Large intestine (tissue), 3 donors: Measurements from ENCODE around the gene FAM13C. TPM values are rescaled to one million over a fixed set of nuclear protein-coding genes. Genes with fewer than 3 reads are reported as not detected.

Experiments
- DNase-seq, 2 donors: peaks; one replicate each; pipeline versions ENCODE4 v3.0.0 to v3.0.0-alpha.2; 2013
- H3K27ac ChIP-seq: one replicate; pipeline ENCODE4 v1.5.1; 2013; ENCODE audit warnings: low read length
- H3K27me3 ChIP-seq: 2 replicates; pipeline ENCODE4 v1.6.1; 2013; ENCODE audit warnings: low read length; ENCODE audit not compliant: control insufficient read depth, insufficient read depth
- H3K36me3 ChIP-seq: 2 replicates; pipeline ENCODE4 v1.6.1; 2013; ENCODE audit warnings: low read length; ENCODE audit not compliant: control insufficient read depth, insufficient read depth
- H3K4me1 ChIP-seq: one replicate; pipeline ENCODE4 v1.6.1; 2013; ENCODE audit warnings: low read length; ENCODE audit not compliant: control insufficient read depth, insufficient read depth
- H3K4me3 ChIP-seq: one replicate; pipeline ENCODE4 v1.5.1; 2013; ENCODE audit warnings: low read length
- H3K9me3 ChIP-seq: one replicate; pipeline ENCODE4 v1.6.1; 2013; ENCODE audit warnings: mild to moderate bottlenecking, low read depth, low read length, moderate library complexity; ENCODE audit not compliant: control insufficient read depth
- WGBS: methylation state at CpG from one replicate; pipeline ENCODE4 v1.1.5; 2013; ENCODE audit warnings: low lambda C conversion rate; ENCODE audit not compliant: insufficient coverage; 5-methylcytosine and 5-hydroxymethylcytosine counted together
- polyA plus RNA-seq: library from polyadenylated mRNA; unstranded; fragments of 120-200 nt; gene quantifications from one replicate; pipeline ENCODE4 v1.2.1, GENCODE V29; 2013

Gene FAM13C
- polyA plus RNA-seq, 1 donor, result 5.7 TPM

DNA sequence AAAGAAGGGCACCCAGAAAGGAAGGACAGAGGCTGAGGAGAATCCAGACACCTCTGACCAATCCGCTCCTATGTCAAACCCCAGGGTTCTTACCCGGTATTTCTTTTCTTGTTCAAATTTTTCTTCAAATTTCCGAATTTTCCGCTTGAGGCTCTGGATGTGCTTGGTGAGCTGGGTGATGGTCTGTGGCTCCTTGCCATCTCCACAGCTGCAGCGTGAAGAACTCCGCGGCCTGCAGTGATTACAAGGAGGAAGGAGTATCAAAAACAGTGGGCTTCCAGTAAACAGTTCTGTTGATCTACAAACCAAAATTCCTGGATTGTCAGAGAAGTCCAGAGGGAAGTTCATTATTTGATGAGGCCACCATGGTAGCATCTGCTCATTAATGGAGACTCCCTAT is 93.9 kb downstream of the FAM13C start:
- Histone ChIP-seq H3K4me1 (no peaks in the 10 kb centered on the region), H3K27ac (no peak overlapping the region)
- 95% methylated on average over 3 of the region's 7 CpGs for WGBS

DNA sequence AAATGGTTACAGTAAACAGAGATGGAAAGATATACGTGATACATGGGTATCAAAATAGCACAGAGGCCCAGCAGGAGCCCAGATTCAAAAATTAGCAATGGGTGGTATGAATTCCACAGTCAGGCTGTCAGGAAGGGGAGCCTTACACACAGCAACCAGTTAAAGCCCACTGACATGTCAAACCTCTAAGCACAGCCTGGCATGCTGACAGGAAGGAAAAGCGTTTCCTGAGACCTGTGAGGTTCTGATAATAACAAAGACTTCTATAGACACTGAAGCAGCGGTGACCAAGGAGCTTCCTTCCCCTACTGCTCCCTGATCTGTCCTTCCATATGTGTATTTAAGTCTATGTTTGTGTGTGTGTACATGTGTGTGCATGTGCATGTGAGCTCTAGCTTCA is 96.0 kb downstream of the FAM13C start:
- H3K36me3 ChIP-seq, result peaks cover 3% of the 10 kb centered on the region
- H3K4me3 ChIP-seq, result no peak overlapping the region
- no peak overlapping the region for H3K27ac ChIP-seq
- H3K4me1 ChIP-seq, result no peaks in the 10 kb centered on the region
- WGBS, result 71% methylated on average over 1 of the region's 3 CpGs
- no peak for DNase-seq
- H3K27me3 ChIP-seq, result no peaks in the 10 kb centered on the region
- no peaks in the 10 kb centered on the region for H3K9me3 ChIP-seq

More for the DNA sequence above, 93.9 kb downstream of the FAM13C start:
- H3K9me3 ChIP-seq, result no peaks in the 10 kb centered on the region
- no peak for DNase-seq
- H3K27me3 ChIP-seq, result no peaks in the 10 kb centered on the region
- no peak overlapping the region for H3K4me3 ChIP-seq
- H3K36me3 ChIP-seq, result no peaks in the 10 kb centered on the region

DNA sequence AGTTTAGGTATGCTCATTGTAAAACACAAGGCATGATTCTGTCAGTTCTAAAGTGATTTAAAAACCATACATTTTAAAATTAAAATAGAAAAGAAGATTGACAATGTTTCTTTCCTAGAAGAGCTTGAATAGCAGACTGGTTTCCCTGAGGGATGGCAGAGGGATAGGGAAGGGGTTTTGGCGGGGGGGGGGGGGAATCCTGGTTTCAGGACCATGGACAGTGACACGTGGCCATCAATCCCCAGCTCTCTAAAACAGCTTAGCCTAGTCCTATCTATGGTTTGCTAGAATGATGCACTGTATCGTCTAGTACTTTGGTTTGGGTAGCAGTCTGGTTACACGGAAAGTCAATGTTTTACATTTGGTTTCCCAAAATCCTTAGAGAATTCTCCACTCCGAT is 97.2 kb downstream of the FAM13C start:
- no peak for DNase-seq
- WGBS, result 70% methylated on average over 2 of the region's 5 CpGs
- H3K9me3 ChIP-seq, result no peaks in the 10 kb centered on the region
- H3K36me3 ChIP-seq, result peaks cover 3% of the 10 kb centered on the region
- H3K4me3 ChIP-seq, result no peak overlapping the region
- H3K27me3 ChIP-seq, result no peaks in the 10 kb centered on the region
- H3K27ac ChIP-seq, result no peak overlapping the region
- no peaks in the 10 kb centered on the region for H3K4me1 ChIP-seq

DNA sequence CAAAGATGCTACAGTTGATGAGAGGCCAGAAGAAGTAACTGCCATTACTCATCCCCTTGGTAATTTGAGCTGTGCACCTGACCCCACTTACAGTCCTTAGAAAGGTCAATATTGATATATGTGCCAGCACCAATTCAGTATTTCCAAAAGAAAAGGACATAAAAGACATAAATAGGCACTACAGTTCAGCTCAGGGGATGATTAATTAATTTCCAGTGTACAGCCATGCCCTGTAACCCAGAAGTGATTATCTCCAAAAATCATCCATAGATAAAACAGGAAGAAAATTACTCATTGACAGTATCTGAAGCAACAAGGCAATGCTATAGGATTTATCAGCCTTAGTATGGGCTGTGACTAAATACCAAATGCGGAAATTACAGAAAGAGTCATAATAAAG is 103.5 kb downstream of the FAM13C start:
- H3K9me3 ChIP-seq, result no peaks in the 10 kb centered on the region
- no peaks in the 10 kb centered on the region for H3K27me3 ChIP-seq
- peaks cover 3% of the 10 kb centered on the region for H3K36me3 ChIP-seq
- H3K4me3 ChIP-seq, result no peak overlapping the region
- no CpG with 5 or more reads among the region's 1 CpG for whole genome bisulfite sequencing
- H3K27ac ChIP-seq, result no peak overlapping the region
- no peak for DNase-seq
- no peaks in the 10 kb centered on the region for H3K4me1 ChIP-seq

DNA sequence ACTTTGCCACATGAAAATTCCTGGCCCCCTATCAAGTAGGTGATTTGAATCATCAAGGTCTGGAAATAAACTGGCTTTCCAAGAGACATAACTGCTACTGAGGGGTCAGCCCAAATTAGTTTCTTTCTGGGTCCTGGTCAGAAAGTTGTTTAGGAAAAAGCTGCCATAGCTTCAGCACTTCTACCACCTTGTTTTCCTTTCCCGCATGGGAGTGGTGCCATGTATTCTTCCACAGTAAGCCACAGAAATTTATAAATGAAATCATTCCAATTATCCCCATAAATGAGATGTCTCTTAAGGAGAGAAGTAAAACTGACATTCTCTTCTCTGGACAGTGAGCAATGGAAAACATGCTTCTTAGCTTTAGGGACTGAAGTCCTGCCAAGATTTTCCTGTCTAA is 105.1 kb downstream of the FAM13C start:
- no peak overlapping the region for H3K27ac ChIP-seq
- no peak for DNase-seq
- H3K27me3 ChIP-seq, result no peaks in the 10 kb centered on the region
- no peaks in the 10 kb centered on the region for H3K9me3 ChIP-seq
- H3K4me3 ChIP-seq, result no peak overlapping the region
- H3K36me3 ChIP-seq, result peaks cover 7% of the 10 kb centered on the region
- no peaks in the 10 kb centered on the region for H3K4me1 ChIP-seq
- no CpG with 5 or more reads among the region's 1 CpG for WGBS

DNA sequence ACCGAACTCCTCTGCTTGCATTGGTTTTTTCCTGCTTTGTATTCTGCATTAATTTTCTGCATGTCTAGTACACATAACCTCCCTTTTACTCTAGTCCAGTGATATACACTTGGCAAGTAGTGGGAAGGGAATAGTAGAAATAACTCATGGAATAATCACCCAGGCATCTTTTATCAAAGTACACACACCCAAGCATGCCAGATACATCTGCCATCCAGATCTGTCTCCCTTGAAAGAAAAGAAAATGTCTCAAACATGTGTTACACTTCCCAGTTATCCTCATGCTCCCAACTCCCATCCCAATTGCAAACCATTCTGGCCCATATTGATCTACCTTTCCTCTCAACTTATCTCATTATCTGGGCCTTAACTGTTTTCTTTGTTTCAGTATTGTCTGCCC is 106.9 kb downstream of the FAM13C start:
- DNase-seq, result no peak
- no peaks in the 10 kb centered on the region for H3K9me3 ChIP-seq
- peaks cover 16% of the 10 kb centered on the region for H3K36me3 ChIP-seq
- H3K27ac ChIP-seq, result no peak overlapping the region
- WGBS, result 100% methylated on average over 1 of the region's 1 CpG
- H3K4me1 ChIP-seq, result no peaks in the 10 kb centered on the region
- H3K27me3 ChIP-seq, result no peaks in the 10 kb centered on the region
- no peak overlapping the region for H3K4me3 ChIP-seq

DNA sequence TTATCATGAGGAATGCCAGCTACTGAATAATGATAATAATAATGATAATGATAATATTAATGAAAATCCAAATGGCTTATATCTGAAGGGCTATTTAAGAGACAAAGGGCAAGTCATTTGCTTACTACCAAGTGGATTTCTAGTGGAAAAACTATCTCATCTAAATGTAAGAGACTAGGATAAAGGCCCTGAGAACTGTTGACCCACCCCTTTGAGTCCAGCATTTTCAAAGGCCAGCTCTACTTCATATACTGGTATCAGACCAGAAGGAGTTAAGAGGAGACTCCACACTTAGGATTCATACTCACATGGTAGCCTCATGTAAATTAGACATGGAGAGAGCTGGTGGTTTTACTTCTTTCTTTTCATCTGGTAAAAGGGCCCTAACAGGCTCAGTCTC is 109.9 kb downstream of the FAM13C start:
- H3K9me3 ChIP-seq, result no peaks in the 10 kb centered on the region
- DNase-seq, result no peak
- no peak overlapping the region for H3K4me3 ChIP-seq
- no peaks in the 10 kb centered on the region for H3K27me3 ChIP-seq
- no peak overlapping the region for H3K27ac ChIP-seq
- no peaks in the 10 kb centered on the region for H3K4me1 ChIP-seq
- peaks cover 23% of the 10 kb centered on the region for H3K36me3 ChIP-seq

DNA sequence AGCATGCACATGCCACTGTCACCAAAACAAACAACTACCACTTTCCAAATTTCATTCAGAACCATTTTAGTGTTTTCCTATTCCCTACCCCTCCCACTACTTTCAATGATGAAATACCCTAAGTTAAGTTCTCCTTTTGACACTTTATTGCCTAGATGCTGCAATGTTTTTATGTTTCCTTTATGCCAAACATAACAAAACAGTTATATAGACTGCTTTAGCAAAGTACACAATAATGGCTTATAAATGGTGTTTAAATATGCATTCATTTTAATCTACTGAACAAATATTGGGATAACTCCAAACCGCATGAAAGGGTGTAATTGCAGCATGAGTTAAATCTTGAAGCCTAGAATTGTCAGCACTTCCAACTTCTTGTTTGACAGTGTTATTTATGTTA is 116.7 kb downstream of the FAM13C start:
- no peak overlapping the region for H3K4me3 ChIP-seq
- WGBS, result 67% methylated on average over 1 of the region's 1 CpG
- H3K27me3 ChIP-seq, result no peaks in the 10 kb centered on the region
- H3K4me1 ChIP-seq, result no peaks in the 10 kb centered on the region
- DNase-seq, result no peak
- peaks cover 18% of the 10 kb centered on the region for H3K36me3 ChIP-seq
- H3K9me3 ChIP-seq, result no peaks in the 10 kb centered on the region
- no peak overlapping the region for H3K27ac ChIP-seq

DNA sequence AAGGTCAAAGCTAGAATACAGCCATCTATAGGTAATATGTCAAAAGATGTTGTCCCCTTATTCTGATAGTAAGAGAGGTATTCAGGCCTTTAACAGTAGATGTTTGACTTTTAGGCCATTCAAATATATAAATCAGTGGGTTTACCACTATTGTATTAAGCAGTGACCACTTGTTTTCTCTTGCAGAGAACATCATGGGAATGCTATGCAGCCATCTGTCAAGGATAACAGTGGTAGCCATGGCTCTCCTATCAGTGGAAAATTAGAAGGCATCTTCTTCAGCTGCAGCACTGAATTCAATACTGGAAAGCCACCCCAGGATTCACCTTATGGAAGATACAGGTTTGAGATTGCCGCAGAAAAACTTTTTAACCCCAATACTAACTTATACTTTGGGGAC is 117.5 kb downstream of the FAM13C start:
- no peak for DNase-seq
- Histone ChIP-seq H3K4me1 (no peaks in the 10 kb centered on the region), H3K27me3 (no peaks in the 10 kb centered on the region), H3K36me3 (peaks cover 14% of the 10 kb centered on the region), H3K27ac (no peak overlapping the region), H3K4me3 (no peak overlapping the region), H3K9me3 (no peaks in the 10 kb centered on the region)
- WGBS, result no CpG with 5 or more reads among the region's 1 CpG

DNA sequence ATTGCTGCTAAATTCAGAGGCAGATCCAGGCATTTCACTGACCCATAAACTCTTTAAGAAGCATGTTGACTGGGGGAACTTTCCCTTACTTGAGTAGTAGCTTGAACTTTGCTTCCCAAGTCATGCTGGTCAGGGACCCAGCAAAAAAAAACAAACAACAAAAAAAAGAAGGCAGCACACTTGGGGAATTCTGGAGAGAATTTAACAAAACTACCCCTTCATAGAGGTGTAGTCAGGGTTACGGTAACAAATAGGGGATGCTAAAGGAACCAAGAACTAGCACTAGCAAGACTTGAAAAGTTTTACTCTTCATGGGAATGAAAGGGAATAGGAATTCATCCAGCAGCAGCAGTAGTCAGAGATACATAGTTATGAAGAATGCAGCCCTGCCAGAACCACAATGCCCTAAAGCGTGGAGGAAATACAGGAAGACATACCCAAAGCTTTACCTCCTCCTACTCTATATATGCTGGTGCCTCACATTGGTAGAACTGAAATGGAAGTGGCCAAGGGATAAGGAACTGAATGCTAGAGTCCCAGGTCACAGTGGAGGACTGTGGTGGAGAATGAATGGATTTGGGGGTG is 118.6 kb downstream of the FAM13C start:
- Histone ChIP-seq H3K27me3 (no peaks in the 10 kb centered on the region), H3K36me3 (peaks cover 17% of the 10 kb centered on the region), H3K4me3 (no peak overlapping the region), H3K9me3 (no peaks in the 10 kb centered on the region), H3K4me1 (no peaks in the 10 kb centered on the region), H3K27ac (no peak overlapping the region)
- no peak for DNase-seq
- WGBS, result 100% methylated on average over 1 of the region's 2 CpGs

DNA sequence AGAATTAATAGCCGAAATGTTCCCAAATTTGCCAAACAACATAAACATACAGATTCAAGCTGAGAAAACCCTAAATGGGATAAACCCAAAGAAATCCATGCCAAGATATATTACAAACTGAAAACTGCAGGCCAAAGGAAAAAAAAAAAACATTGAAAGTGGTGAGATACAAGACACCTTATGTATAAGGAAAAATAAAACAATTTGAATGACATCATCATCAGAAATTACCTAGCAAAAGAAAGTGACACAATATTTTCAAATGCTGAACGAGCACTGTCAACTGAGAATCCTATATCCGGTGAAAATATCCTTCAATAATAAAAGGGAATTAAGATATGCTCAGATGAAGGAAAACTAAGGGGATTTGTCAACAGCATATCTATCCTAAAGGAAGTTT is 119.4 kb downstream of the FAM13C start:
- Histone ChIP-seq H3K27me3 (no peaks in the 10 kb centered on the region), H3K4me3 (no peak overlapping the region), H3K36me3 (peaks cover 18% of the 10 kb centered on the region), H3K27ac (no peak overlapping the region), H3K4me1 (no peaks in the 10 kb centered on the region), H3K9me3 (no peaks in the 10 kb centered on the region)
- 100% methylated on average over 1 of the region's 3 CpGs for WGBS
- no peak for DNase-seq
